Activated CD4-positive, alpha-beta T cell treated with anti-CD3 and anti-CD28 coated beads, Interleukin-2, amount 50 U/mL, for 4 hours (primary cell): ENCODE data around the gene PPP2R1B.

Experiments
- DNase-seq, 2 experiments: peaks; one replicate each; pipeline ENCODE4 v3.0.0-alpha.2; 2020

The PPP2R1B gene

DNA sequence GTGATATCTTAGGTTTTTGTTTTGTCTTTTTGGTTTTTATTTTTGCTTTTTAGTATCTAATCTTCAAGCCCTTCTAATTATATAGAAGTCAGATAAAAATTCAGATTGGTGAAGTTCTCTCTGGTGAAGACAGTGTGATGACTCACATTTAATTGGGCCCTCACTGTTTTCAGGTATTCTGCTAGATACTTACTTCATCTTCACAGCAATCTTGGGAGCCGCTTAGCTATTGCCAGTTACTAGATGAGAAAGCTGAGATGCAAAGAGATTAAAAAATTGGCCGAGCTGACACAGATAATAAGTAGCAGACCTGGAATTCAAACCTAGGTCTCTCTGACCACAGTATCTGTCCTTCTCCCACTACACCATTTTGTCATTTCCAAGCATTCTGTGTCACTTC is 75.0 kb downstream of the PPP2R1B start:
- no peak for DNase-seq

DNA sequence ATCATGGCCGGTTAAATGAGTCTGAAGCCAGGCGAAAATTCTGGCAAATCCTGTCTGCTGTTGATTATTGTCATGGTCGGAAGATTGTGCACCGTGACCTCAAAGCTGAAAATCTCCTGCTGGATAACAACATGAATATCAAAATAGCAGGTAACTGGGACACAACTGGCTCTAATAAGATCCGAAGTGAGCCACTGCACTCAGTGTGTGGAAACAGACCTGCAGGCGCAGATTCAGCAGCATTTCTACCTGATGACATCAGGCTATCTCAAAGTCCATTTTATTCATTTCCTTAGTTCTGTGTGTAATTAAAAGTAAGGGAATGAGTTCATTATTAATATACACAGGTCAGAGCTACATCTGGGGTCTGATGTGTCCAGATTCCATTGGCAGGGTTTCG is 78.2 kb downstream of the PPP2R1B start:
- DNase-seq = no peak

DNA sequence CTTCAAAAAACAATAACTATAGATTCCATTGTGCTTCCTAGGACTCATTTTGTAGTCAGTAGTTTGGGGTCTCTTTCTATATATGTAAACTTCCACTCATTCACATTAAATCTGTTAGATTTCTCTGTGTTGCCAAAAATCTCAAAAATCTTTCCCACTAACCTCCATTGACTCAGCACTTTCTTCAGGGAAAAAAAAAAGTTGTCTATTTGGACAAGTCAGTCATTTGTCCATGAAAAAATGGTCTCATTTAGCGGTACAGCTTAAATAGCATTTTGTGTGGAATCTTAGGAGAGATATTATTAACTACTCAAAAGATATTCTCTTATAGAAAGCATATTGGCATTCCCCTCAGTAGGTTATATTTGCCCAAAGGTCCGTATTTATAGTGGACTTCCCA is 81.9 kb downstream of the PPP2R1B start:
- DNase-seq = no peak

DNA sequence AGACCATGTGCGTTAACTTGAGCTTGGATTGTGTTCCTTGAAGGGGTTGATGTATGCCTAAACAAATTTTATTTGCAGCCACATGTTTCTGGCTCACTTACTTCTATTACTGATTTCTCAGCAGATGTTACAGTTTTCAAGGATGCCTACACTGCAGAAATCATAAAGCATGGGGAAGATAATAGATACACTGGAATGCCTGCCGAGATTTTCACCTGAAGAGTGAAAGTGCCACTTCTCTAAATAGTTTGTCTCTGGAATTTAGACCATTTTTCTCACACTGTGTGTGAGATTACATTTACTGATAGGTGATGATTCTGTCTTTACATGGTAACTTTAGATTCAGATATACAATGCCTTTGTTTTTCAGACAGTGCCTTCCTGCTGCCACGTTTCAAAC is 82.4 kb downstream of the PPP2R1B start:
- no peak for DNase-seq

DNA sequence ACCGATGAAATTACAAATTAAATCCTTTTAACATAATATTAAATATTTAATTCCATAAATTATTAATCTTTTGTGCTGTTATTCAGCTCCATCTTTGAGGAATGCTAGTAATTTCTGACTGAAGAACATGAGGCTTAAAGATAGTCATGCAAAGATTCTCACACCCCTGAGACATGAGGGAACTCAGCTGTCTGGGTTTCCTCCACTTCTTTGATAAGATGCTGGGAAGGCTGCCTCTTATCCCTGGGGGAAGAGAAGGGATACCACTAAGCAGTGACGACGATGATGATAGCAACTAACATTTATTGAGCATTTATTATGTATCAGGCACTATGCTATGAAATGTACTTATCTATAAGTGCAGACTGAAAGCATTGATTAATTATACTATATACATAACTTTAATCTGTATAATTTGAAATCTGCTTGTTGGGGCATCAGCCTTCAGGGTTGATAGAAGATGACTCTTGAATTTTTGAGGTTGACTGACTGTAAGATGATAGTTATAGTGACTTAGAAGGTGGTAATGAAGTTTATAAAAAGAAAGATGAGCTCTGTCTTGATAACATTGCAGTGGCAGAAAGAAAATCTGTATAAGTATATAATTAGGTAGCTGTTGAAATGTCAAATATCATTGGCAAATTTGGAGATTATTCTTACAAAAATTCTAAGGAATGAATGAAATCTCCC is 85.6 kb downstream of the PPP2R1B start:
- no peak for DNase-seq
